CD4-positive, alpha-beta T cell (primary cell): ENCODE results near the gene MSANTD1. TPM values are rescaled to one million over a fixed set of nuclear protein-coding genes. Genes with fewer than 3 reads are reported as not detected.

Experiments used
- ATAC-seq: fragments of 200-7000 bp; cut with Tn5 transposase; one replicate; pipeline ENCODE4 v1.10.0; 2022; ENCODE audit warnings: mild to moderate bottlenecking; ENCODE audit not compliant: poor library complexity
- CTCF ChIA-PET: fragments of 350-600 bp; sonication (Branson Sonifier 250); formaldehyde crosslinking; loops from one replicate; lab custom pipeline; 2021; ENCODE audit warnings: antibody characterized with exemption, inconsistent platforms; lab: Charles Lee
- POLR2A ChIA-PET: fragments of 350-600 bp; sonication (Branson Sonifier 250); formaldehyde crosslinking; loops from one replicate; lab custom pipeline; 2021; ENCODE audit warnings: antibody characterized with exemption, inconsistent platforms; lab: Charles Lee
- DNase-seq, 14 experiments: peaks; one replicate each; pipeline ENCODE4 v3.0.0-alpha.2; 2013 to 2020; ENCODE audit warnings: mixed read lengths in 2 of 14
- H3K27ac ChIP-seq, 2 donors: one replicate each; pipeline versions ENCODE4 v1.5.1 to v1.7.0; 2013; ENCODE audit warnings: low read length in 2 of 2, low read depth in 1 of 2, mild to moderate bottlenecking in 1 of 2
- H3K27me3 ChIP-seq, 2 experiments: 1 replicate in 1 of 2; 2 replicates in 1 of 2; pipeline versions ENCODE4 v1.6.1 to v1.7.0; 2013; ENCODE audit warnings: low read length in 2 of 2, control low read depth in 1 of 2, mild to moderate bottlenecking in 1 of 2, moderate library complexity in 1 of 2; ENCODE audit not compliant: insufficient read depth in 2 of 2, control insufficient read depth in 1 of 2
- H3K36me3 ChIP-seq: one replicate; pipeline ENCODE4 v1.6.1; 2013; ENCODE audit warnings: low read length, control low read depth; ENCODE audit not compliant: insufficient read depth
- H3K4me1 ChIP-seq: one replicate; pipeline ENCODE4 v1.6.1; 2013; ENCODE audit warnings: low read length, control low read depth; ENCODE audit not compliant: insufficient read depth
- H3K4me3 ChIP-seq: one replicate; pipeline ENCODE4 v1.5.1; 2013; ENCODE audit warnings: mild to moderate bottlenecking, low read length, moderate library complexity
- H3K9me3 ChIP-seq, 2 experiments: 1 replicate in 1 of 2; 2 replicates in 1 of 2; pipeline versions ENCODE4 v1.6.1 to v1.7.0; 2013; ENCODE audit warnings: low read length in 2 of 2, mild to moderate bottlenecking in 2 of 2, control low read depth in 1 of 2, moderate library complexity in 1 of 2; ENCODE audit not compliant: control insufficient read depth in 1 of 2, insufficient read depth in 1 of 2
- H3K27ac Mint-ChIP-seq: one replicate; pipeline ENCODE4 v1.8.0; 2020; ENCODE audit warnings: mixed read lengths
- H3K27me3 Mint-ChIP-seq: one replicate; pipeline ENCODE4 v1.8.0; 2021; ENCODE audit warnings: mixed read lengths
- H3K36me3 Mint-ChIP-seq: one replicate; pipeline ENCODE4 v1.8.0; 2021; ENCODE audit warnings: low read depth, mixed read lengths
- H3K4me1 Mint-ChIP-seq: one replicate; pipeline ENCODE4 v1.8.0; 2021; ENCODE audit warnings: low read depth, mixed read lengths
- H3K4me3 Mint-ChIP-seq: one replicate; pipeline ENCODE4 v1.8.0; 2020; ENCODE audit warnings: mild to moderate bottlenecking, mixed read lengths
- H3K9me3 Mint-ChIP-seq: one replicate; pipeline ENCODE4 v1.8.0; 2020; ENCODE audit warnings: mixed read lengths
- CTCF ChIP-seq: fragments of 200-600 bp; IDR thresholded peaks from one replicate; pipeline ENCODE4 v1.8.0; 2022; ENCODE audit warnings: antibody characterized with exemption, mild to moderate bottlenecking
- intact Hi-C, 2 experiments: fragments of 100-400 bp; cut with DNase I in 1 of 2; cut with micrococcal nuclease in 1 of 2; formaldehyde crosslinking; loops; one replicate each; pipeline versions ENCODE4 v1.15.1 to v1.9.0; 2023 to 2025; cut with DNase I, micrococcal nuclease
- total RNA-seq, 174 experiments: library from RNA in 2 of 174; stranded (reverse) in 2 of 174; gene quantifications; one replicate each; pipeline ENCODE4 v1.2.3 and lab custom pipeline; 2021 to 2026

The MSANTD1 gene
- total RNA-seq, 2 experiments from 2014 or later: 0.67 to 0.74 TPM

- peak overlapping the region; percentile 78 for H3K27ac Mint-ChIP-seq
- peaks cover 58% of the 10 kb centered on the region for H3K4me1 Mint-ChIP-seq
- CTCF ChIA-PET: no interaction called here
- Histone ChIP-seq H3K9me3 (peaks cover 0 to 8% of the 10 kb centered on the region in 2 experiments), H3K4me3 (peak overlapping the region; percentile 53), H3K36me3 (no peaks in the 10 kb centered on the region), H3K27me3 (peaks cover 0 to 6% of the 10 kb centered on the region in 2 experiments), H3K4me1 (peaks cover 29% of the 10 kb centered on the region), H3K27ac (no peak overlapping the region)
- no peaks in the 10 kb centered on the region for H3K9me3 Mint-ChIP-seq
- DNase-seq (peak in 1 of 14 experiments; percentile 27), ATAC-seq (peak; percentile 4)
- peaks cover 10% of the 10 kb centered on the region for H3K27me3 Mint-ChIP-seq
- H3K4me3 Mint-ChIP-seq: peak overlapping the region; percentile 90
- no peak for TF ChIP-seq CTCF
- H3K36me3 Mint-ChIP-seq: peaks cover 5% of the 10 kb centered on the region
- intact Hi-C loops: loop anchor here (1.0 to 10.0 kb wide), 5 partner anchors 9 to 661 kb away; partner anchors contain the start of genes GRK4 (in 1 of the 2), HTT (in 1 of the 2), HTT-AS (in 1 of the 2) and NOP14 (in 1 of the 2)
- POLR2A ChIA-PET: interaction anchor here (0.8 to 1.1 kb wide), 2 partner anchors 9 to 758 kb away, joined by 3 to 7 read pairs; no protein-coding TSS in a partner anchor
These were observed 44.7 kb downstream of the MSANTD1 start for GRCh38 chr4:3293401-3294391.

- no peak for TF ChIP-seq CTCF
- Mint-ChIP-seq H3K4me3 (peak overlapping the region; percentile 90), H3K36me3 (peaks cover 5% of the 10 kb centered on the region), H3K27me3 (peaks cover 9% of the 10 kb centered on the region), H3K27ac (no peak overlapping the region), H3K4me1 (peaks cover 67% of the 10 kb centered on the region), H3K9me3 (no peaks in the 10 kb centered on the region)
- Histone ChIP-seq H3K9me3 (peaks cover 0 to 8% of the 10 kb centered on the region in 2 experiments), H3K27me3 (peaks cover 0 to 6% of the 10 kb centered on the region in 2 experiments), H3K4me1 (peaks cover 29% of the 10 kb centered on the region), H3K4me3 (no peak overlapping the region), H3K36me3 (no peaks in the 10 kb centered on the region), H3K27ac (no peak overlapping the region)
- ChIA-PET POLR2A (interaction anchor here (1.1 kb wide), 1 partner anchor 8 kb away, joined by 7 read pairs; no protein-coding TSS in a partner anchor), CTCF (interaction anchor here (0.7 kb wide), 1 partner anchor 286 kb away, joined by 3 read pairs; no protein-coding TSS in a partner anchor)
- DNase-seq (peak in 1 of 14 experiments; percentile 25), ATAC-seq (no peak)
- intact Hi-C loops: loop anchor here in 1 of 2 experiments (5.0 to 10.0 kb wide), 4 partner anchors 92 to 660 kb away; partner anchors contain the start of genes GRK4, HTT, HTT-AS and NOP14
These were observed 45.7 kb downstream of the MSANTD1 start for GRCh38 chr4:3294401-3295241.
